H9 (cell line): ENCODE measurements around the gene DCAF4L1. TPM values are rescaled to one million over a fixed set of nuclear protein-coding genes. Genes with fewer than 3 reads are reported as not detected.

Experiments
- DNase-seq: peaks from one replicate; pipeline ENCODE4 v3.0.0-alpha.2; 2017
- H2AFZ ChIP-seq: one replicate; pipeline ENCODE4 v1.6.1; 2013; ENCODE audit warnings: mild to moderate bottlenecking, low read length, control low read depth, moderate library complexity
- H2AK5ac ChIP-seq: 2 replicates; pipeline ENCODE4 v1.6.1; 2013; ENCODE audit warnings: low read length, control low read depth, mixed read lengths; ENCODE audit not compliant: insufficient read length
- H2BK120ac ChIP-seq: one replicate; pipeline ENCODE4 v1.6.1; 2013; ENCODE audit warnings: low read depth, mild to moderate bottlenecking, low read length, control low read depth, inconsistent platforms; ENCODE audit not compliant: poor library complexity, severe bottlenecking
- H2BK12ac ChIP-seq: 2 replicates; pipeline ENCODE4 v1.6.1; 2013; ENCODE audit warnings: low read length, control low read depth, mixed read lengths, low read depth; ENCODE audit not compliant: insufficient read length
- H2BK15ac ChIP-seq: 2 replicates; pipeline ENCODE4 v1.6.1; 2013; ENCODE audit warnings: low read depth, low read length, control low read depth
- H2BK20ac ChIP-seq: one replicate; pipeline ENCODE4 v1.6.1; 2013; ENCODE audit warnings: low read depth, mild to moderate bottlenecking, low read length, control low read depth, inconsistent platforms; ENCODE audit not compliant: poor library complexity, severe bottlenecking
- H2BK5ac ChIP-seq: 2 replicates; pipeline ENCODE4 v1.6.1; 2013; ENCODE audit warnings: low read length, control low read depth, mixed read lengths; ENCODE audit not compliant: insufficient read length
- H3K14ac ChIP-seq: 2 replicates; pipeline ENCODE4 v1.6.1; 2013; ENCODE audit warnings: low read length, control low read depth; ENCODE audit not compliant: insufficient read depth
- H3K18ac ChIP-seq: 2 replicates; pipeline ENCODE4 v1.6.1; 2013; ENCODE audit warnings: low read depth, mild to moderate bottlenecking, mixed read lengths, low read length, control low read depth; ENCODE audit not compliant: insufficient read length
- H3K23ac ChIP-seq: 2 replicates; pipeline ENCODE4 v1.6.1; 2013; ENCODE audit warnings: low read length, control low read depth, mixed read lengths, low read depth; ENCODE audit not compliant: insufficient read length
- H3K23me2 ChIP-seq: 2 replicates; pipeline ENCODE4 v1.6.1; 2013; ENCODE audit warnings: low read depth, mild to moderate bottlenecking, mixed read lengths, low read length, control low read depth; ENCODE audit not compliant: insufficient read length, poor library complexity, severe bottlenecking
- H3K27ac ChIP-seq: 2 replicates; pipeline ENCODE4 v1.5.1; 2013; ENCODE audit warnings: low read length, control low read depth, mixed read lengths, low read depth; ENCODE audit not compliant: insufficient read length
- H3K27me3 ChIP-seq: 2 replicates; pipeline ENCODE4 v1.6.1; 2013; ENCODE audit warnings: low read length, control low read depth, inconsistent platforms; ENCODE audit not compliant: insufficient read depth
- H3K4ac ChIP-seq: 2 replicates; pipeline ENCODE4 v1.6.1; 2013; ENCODE audit warnings: low read depth, mild to moderate bottlenecking, control low read depth, inconsistent platforms, low read length, moderate library complexity
- H3K4me1 ChIP-seq: 2 replicates; pipeline ENCODE4 v1.6.1; 2013; ENCODE audit warnings: low read length, control low read depth, inconsistent platforms; ENCODE audit not compliant: insufficient read depth
- H3K4me2 ChIP-seq: 2 replicates; pipeline ENCODE4 v1.6.1; 2013; ENCODE audit warnings: low read length, control low read depth, mixed read lengths; ENCODE audit not compliant: insufficient read length, insufficient read depth
- H3K56ac ChIP-seq: 2 replicates; pipeline ENCODE4 v1.6.1; 2013; ENCODE audit warnings: low read depth, mild to moderate bottlenecking, mixed read lengths, low read length, control low read depth; ENCODE audit not compliant: insufficient read length
- H3K79me1 ChIP-seq: 2 replicates; pipeline ENCODE4 v1.6.1; 2013; ENCODE audit warnings: low read depth, mild to moderate bottlenecking, moderate library complexity, low read length, control low read depth, inconsistent platforms; ENCODE audit not compliant: insufficient read depth, poor library complexity, severe bottlenecking
- H3K79me2 ChIP-seq: 2 replicates; pipeline ENCODE4 v1.6.1; 2013; ENCODE audit warnings: low read length, control low read depth, inconsistent platforms; ENCODE audit not compliant: insufficient read depth
- H3K9ac ChIP-seq: 2 replicates; pipeline ENCODE4 v1.6.1; 2013; ENCODE audit warnings: low read length, control low read depth, mixed read lengths; ENCODE audit not compliant: insufficient read length; ENCODE audit errors: extremely low read depth
- H3K9me3 ChIP-seq: one replicate; pipeline ENCODE4 v1.6.1; 2013; ENCODE audit warnings: low read depth, low read length, inconsistent platforms; ENCODE audit not compliant: control insufficient read depth
- H3T11ph ChIP-seq: one replicate; pipeline ENCODE4 v1.6.1; 2013; ENCODE audit warnings: mild to moderate bottlenecking, low read length, control low read depth, inconsistent platforms
- H4K20me1 ChIP-seq: one replicate; pipeline ENCODE4 v1.6.1; 2013; ENCODE audit not compliant: control insufficient read depth, insufficient read length, insufficient read depth
- H4K5ac ChIP-seq: 2 replicates; pipeline ENCODE4 v1.6.1; 2013; ENCODE audit warnings: low read depth, mild to moderate bottlenecking, mixed read lengths, low read length, control low read depth; ENCODE audit not compliant: insufficient read length
- H4K8ac ChIP-seq: replicated peaks from 2 replicates; pipeline ENCODE4 v1.6.1; 2013; ENCODE audit warnings: low read length, control low read depth, mixed read lengths, low read depth; ENCODE audit not compliant: insufficient read length
- H4K91ac ChIP-seq: 2 replicates; pipeline ENCODE4 v1.6.1; 2013; ENCODE audit warnings: low read depth, mild to moderate bottlenecking, moderate library complexity, mixed read lengths, low read length, control low read depth; ENCODE audit not compliant: insufficient read length
- H3K27ac Mint-ChIP-seq, 3 experiments: 2 replicates in 2 of 3; 3 replicates in 1 of 3; pipeline ENCODE4 v1.8.0; 2020 to 2021; ENCODE audit warnings: mixed read lengths in 3 of 3, mild to moderate bottlenecking in 1 of 3, moderate library complexity in 1 of 3
- H3K27me3 Mint-ChIP-seq: 2 replicates; pipeline ENCODE4 v1.8.0; 2021; ENCODE audit warnings: low read depth, mild to moderate bottlenecking, moderate library complexity, mixed read lengths
- H3K36me3 Mint-ChIP-seq, 3 experiments: 2 replicates in 2 of 3; 3 replicates in 1 of 3; pipeline ENCODE4 v1.8.0; 2020 to 2021; ENCODE audit warnings: low read depth in 3 of 3, mixed read lengths in 3 of 3; ENCODE audit not compliant: insufficient read depth in 1 of 3
- H3K4me1 Mint-ChIP-seq, 2 experiments: 2 replicates each; pipeline ENCODE4 v1.8.0; 2020; ENCODE audit warnings: mixed read lengths in 2 of 2
- H3K4me3 Mint-ChIP-seq, 2 experiments: 2 replicates in 1 of 2; 3 replicates in 1 of 2; pipeline ENCODE4 v1.8.0; 2020 to 2021; ENCODE audit warnings: mild to moderate bottlenecking in 2 of 2, mixed read lengths in 2 of 2, moderate library complexity in 1 of 2
- H3K9me3 Mint-ChIP-seq, 2 experiments: 2 replicates in 1 of 2; 3 replicates in 1 of 2; pipeline ENCODE4 v1.8.0; 2020; ENCODE audit warnings: mild to moderate bottlenecking in 2 of 2, mixed read lengths in 2 of 2, moderate library complexity in 1 of 2
- CTCF ChIP-seq: fragments of 200-600 bp; sonication (generic); conservative IDR thresholded peaks from 3 replicates; pipeline ENCODE4 v1.8.0; 2021; ENCODE audit warnings: antibody characterized with exemption, mild to moderate bottlenecking
- WGBS: extraction: QIAGEN DNeasy Blood & Tissue Kit; methylation state at CpG from one replicate; pipeline ENCODE4 v1.1.7; 2013; ENCODE audit warnings: missing lambda C conversion rate, low lambda C conversion rate, mixed read lengths; ENCODE audit not compliant: insufficient read length; ENCODE audit errors: extremely low coverage; 5-methylcytosine and 5-hydroxymethylcytosine counted together
- total RNA-seq: library from RNA; stranded (reverse); gene quantifications from 2 replicates; pipeline ENCODE4 v1.2.1, GENCODE V29; 2021

DCAF4L1 gene
- total RNA-seq, 1 experiment from 2014 or later, result 0.07 TPM

GRCh38 chr4:41943506-41943905, 38.0 kb upstream of the DCAF4L1 start:
- Histone ChIP-seq H3K56ac (no peak overlapping the region), H2AK5ac (no peak overlapping the region), H3K18ac (no peak overlapping the region), H2AFZ (no peak overlapping the region), H4K8ac (no peak overlapping the region), H3K23ac (no peak overlapping the region), H3K14ac (no peak overlapping the region), H4K20me1 (no peaks in the 10 kb centered on the region), H3K79me1 (no peaks in the 10 kb centered on the region), H3K4me2 (no peak overlapping the region), H3K27ac (no peak overlapping the region), H2BK120ac (no peak overlapping the region), H3K23me2 (no peaks in the 10 kb centered on the region), H3T11ph (no peak overlapping the region), H2BK20ac (no peak overlapping the region), H4K5ac (no peak overlapping the region), H3K27me3 (no peaks in the 10 kb centered on the region), H3K4me1 (no peaks in the 10 kb centered on the region), H3K79me2 (peaks cover 1% of the 10 kb centered on the region; the same call in 1 of the 2 replicates), H3K4ac (no peak overlapping the region), H3K9ac (no peak overlapping the region), H4K91ac (no peak overlapping the region), H3K9me3 (no peaks in the 10 kb centered on the region), H2BK5ac (no peak overlapping the region), H2BK15ac (no peak overlapping the region), H2BK12ac (no peak overlapping the region)
- H3K9me3 Mint-ChIP-seq, result no peaks in the 10 kb centered on the region
- H3K27me3 Mint-ChIP-seq, result no peaks in the 10 kb centered on the region
- H3K36me3 Mint-ChIP-seq, result peaks cover 9 to 69% (median 49%) of the 10 kb centered on the region in 3 experiments; a peak in 6 of 7 replicates
- TF ChIP-seq CTCF, result no peak
- H3K27ac Mint-ChIP-seq, result no peak overlapping the region
- DNase-seq, result no peak
- H3K4me1 Mint-ChIP-seq, result no peaks in the 10 kb centered on the region
- no peak overlapping the region for H3K4me3 Mint-ChIP-seq
- WGBS, result no CpG with 5 or more reads among the region's 2 CpGs
